Measurements from ENCODE around the gene RASIP1.
"Not testable (repeated sequence)": the region's sequence is repeated elsewhere in the genome, so short reads cannot be mapped to it uniquely, and the experiment has no call there.

Gene RASIP1

DNA sequence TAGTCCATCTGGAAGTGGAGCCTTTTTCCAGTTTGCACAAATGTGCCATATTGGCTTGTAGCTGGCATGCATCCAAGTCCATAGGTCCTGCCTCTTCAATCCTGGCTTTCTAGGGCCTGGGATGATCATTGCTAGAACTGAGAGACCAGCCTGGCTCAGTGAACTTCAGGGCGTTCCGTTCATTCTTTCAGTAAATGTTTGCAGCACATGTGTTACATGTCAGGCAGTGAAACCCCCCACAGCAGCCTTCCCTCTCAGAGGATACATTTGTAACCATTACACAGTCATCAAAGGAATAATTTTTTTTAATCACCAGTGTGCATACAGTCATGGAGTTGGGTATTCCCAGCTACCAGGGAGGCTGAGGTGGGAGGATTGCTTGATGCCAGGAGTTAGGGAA is 35.0 kb downstream of the RASIP1 start:
- no peak for DNase-seq

DNA sequence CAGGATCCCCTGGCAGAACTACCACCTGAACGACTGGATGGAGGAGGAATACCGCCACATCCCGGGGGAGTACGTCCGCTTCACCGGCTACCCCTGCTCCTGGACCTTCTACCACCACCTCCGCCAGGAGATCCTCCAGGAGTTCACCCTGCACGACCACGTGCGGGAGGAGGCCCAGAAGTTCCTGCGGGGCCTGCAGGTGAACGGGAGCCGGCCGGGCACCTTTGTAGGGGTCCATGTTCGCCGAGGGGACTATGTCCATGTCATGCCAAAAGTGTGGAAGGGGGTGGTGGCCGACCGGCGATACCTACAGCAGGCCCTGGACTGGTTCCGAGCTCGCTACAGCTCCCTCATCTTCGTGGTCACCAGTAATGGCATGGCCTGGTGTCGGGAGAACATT is 37.1 kb downstream of the RASIP1 start:
- DNase-seq: no peak

- DNase-seq: no peak
Measured at GRCh38 chr19:48702701-48703100, 37.7 kb downstream of the RASIP1 start.

- DNase-seq: no peak
Measured at GRCh38 chr19:48698046-48698445, 42.4 kb downstream of the RASIP1 start.

- DNase-seq: no peak
Measured at GRCh38 chr19:48696353-48697010, 43.9 kb downstream of the RASIP1 start.

- no peak for DNase-seq
Measured at GRCh38 chr19:48695743-48696352, 44.6 kb downstream of the RASIP1 start, which contains the start of gene FUT2. FUT2 (plus strand) TSS chr19:48695971; CDS start chr19:48702957, 6,986 bp downstream.

DNA sequence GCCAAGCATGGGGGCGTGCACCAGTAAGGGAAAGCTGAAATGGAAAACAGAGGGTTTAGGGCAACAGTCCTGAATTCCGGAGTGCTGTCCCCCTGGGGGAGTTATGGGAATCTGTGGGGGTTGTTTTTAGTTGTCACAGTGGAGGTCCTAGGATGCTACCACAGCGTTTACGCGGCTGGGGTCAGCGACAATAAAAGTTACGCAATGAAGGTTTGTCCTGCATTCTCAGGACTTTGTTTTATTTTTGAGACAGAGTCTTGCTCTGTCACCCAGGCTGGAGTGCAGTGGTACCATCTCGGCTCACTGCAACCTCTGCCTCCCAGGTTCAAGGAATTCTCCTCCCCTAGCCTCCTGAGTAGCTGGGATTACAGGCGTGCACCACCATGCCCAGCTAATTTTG is 46.8 kb downstream of the RASIP1 start:
- not testable (repeated sequence) for DNase-seq

DNA sequence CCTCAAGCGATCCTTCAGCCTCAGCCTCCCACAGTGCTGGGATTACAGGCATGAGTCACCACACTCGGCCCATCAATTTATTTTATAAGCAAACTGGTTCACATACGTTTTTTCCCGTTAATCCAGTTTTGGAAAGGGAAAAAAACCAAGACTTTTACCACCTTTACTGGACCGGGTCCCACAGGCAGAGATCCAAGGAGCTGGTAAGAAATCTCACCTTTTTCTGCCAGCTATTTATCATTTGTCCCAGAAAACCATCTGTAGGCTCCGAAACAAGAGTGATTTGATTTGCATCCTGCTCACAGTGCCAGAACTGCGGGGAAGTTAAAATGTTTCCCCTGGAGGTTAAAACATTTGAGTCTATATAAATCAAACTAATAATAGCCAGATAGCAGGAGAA is 51.0 kb downstream of the RASIP1 start:
- peak in 1 of 2 donors; percentile 28 for DNase-seq

- no peak for DNase-seq
Measured at GRCh38 chr19:48687776-48688175, 52.6 kb downstream of the RASIP1 start.

GRCh38 chr19:48686637-48687036 is 53.8 kb downstream of the RASIP1 start:
- not testable (repeated sequence) for DNase-seq

- peak in 1 of 2 donors; percentile 41 for DNase-seq
Measured at GRCh38 chr19:48686088-48686487, 54.3 kb downstream of the RASIP1 start.

DNA sequence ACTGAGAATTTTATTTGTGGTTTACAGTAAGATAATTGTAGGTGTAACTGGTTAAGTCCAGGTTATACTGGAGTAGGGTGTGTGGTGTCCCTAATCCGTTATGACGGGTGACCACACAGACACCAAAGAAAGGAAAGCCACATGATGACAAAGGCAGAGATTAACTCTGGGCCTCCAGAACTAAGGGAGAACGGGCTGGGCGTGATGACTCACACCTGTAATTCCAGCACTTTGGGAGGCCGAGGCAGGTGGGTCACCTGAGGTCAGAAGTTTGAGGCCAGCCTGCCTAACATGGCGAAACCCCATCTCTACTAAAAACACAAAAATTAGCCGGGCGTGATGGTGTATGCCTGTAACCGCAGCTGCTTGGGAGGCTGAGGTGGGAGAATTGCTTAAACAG is 54.8 kb downstream of the RASIP1 start:
- no peak for DNase-seq

DNA sequence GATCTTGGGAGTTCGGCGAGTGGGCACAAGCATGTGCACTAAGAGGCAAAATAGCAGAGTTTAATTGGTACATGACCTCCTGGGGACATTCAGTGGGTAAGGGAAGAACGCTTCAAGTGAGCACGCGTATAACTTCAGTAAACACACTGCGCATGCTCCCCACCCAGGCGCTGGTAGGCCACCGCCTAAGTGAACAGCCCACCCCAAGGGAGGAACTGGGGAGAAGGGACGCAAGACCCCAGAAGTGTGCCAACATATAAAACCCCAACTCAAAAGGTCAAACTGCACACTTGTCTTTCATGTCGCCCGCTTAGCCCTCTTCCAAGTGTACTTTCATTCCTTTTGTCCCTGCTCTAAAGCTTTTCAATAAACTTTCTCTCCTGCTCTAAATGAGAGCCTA is 57.1 kb downstream of the RASIP1 start:
- peak; percentile 39 to 52 for DNase-seq

- DNase-seq: no peak
Measured at GRCh38 chr19:48681127-48681470, 59.3 kb downstream of the RASIP1 start.

DNA sequence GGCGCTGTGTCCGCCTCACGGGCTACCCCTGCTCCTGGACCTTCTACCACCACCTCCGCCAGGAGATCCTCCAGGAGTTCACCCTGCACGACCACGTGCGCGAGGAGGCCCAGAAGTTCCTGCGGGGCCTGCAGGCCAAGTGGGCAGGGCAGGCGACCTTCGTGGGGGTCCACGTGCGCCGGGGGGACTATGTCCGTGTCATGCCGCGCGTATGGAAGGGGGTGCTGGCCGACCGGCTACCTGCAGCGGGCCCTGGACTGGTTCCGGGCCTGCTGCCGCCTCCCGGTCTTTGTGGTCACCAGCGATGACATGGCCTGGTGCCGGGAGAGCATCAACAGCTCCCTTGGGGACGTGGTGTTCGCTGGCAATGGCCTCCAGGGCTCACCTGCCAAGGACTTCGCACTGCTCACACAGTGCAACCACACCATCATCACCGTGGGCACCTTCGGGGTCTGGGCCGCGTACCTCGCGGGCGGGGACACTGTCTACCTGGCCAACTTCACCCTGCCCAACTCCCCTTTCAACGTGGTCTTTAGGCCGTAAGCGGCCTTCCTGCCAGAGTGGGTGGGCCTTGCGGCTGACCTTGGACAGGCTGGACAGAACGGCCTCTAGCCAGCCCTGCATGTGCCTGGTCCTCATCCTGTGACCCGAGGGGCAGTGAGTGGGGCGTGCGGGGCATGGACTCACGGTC is 59.8 kb downstream of the RASIP1 start:
- no peak for DNase-seq

DNA sequence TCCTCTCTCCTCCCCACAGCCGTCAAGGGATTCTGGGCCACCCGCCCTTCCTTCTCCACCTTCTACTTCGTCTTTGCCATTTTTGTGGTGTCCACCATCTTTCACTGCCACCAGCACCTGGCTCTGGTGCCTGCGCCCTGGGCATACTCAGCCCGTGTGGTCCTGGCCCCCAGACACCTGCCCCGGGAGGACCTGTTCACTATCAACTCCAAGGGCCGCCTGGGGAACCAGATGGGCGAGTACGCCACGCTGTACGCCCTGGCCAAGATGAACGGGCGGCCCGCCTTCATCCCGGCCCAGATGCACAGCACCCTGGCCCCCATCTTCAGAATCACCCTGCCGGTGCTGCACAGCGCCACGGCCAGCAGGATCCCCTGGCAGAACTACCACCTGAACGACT is 60.4 kb downstream of the RASIP1 start:
- DNase-seq: not testable (repeated sequence)

GRCh38 chr19:48678201-48678600 is 62.2 kb downstream of the RASIP1 start:
- no peak for DNase-seq

- DNase-seq: no peak
Measured at GRCh38 chr19:48676887-48677286, 63.5 kb downstream of the RASIP1 start.

DNA sequence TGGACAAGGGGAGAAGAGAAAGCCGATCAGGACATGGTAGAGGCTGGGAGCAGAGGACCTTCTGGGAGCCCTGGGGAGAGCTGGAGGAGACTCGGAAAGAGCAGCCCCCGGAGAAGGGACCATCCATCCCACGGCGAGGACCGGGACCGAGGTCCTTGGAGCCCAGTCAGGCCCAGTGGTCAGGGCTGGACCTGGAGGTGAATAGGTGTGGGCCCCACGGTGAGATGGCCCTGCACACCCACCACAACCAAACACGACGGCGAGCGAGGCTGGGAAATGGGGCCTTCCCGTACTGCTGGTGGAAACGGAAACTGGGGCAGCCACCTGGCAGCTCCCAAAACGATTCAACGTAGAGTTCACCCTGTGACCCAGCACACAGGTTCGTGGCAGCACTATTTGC is 63.9 kb downstream of the RASIP1 start:
- no peak for DNase-seq

- DNase-seq: peak; percentile 78 to 81
Measured at GRCh38 chr19:48674921-48675824, 65.2 kb downstream of the RASIP1 start.

DNA sequence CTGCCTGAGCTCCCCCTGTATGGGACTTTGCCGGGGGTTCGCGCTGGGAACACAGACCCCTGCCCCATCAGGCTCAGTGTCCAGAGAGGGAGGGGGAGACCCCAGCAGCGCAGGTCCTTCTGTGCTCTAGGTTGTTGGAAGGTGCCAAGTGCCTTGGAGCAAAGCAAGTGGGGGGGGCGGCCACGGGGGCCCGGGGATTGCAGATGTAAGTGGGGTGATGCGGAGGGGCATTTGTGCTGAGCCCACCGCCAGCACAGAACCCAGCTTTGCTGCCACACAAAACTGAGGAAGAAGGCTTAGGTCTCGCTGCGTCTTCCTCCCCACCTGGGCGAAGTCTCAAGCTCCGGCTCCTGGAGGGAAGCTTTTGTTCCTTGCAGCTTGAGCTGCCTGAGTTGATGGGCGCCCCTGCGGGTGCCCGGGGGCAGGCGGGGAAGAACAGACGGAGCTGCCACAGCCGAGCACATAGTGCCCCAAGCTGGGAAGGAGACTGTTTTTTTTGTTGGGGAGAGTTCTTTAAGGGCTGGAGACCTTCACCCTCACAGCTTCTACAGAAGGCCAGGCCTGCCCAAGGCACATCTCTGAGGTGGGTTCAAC is 66.1 kb downstream of the RASIP1 start:
- DNase-seq: no peak

- DNase-seq: no peak
Measured at GRCh38 chr19:48673436-48674100, 66.8 kb downstream of the RASIP1 start.

All from hippocampal formation (tissue), 2 donors.